Measurements from ENCODE around the gene HS6ST2. TPM values are rescaled to one million over a fixed set of nuclear protein-coding genes. Genes with fewer than 3 reads are reported as not detected.
A peak's percentile ranks its signal among the peaks of the same experiment; 100 is the strongest.
"Not testable (repeated sequence)": the region's sequence is repeated elsewhere in the genome, so short reads cannot be mapped to it uniquely, and the experiment has no call there.

The HS6ST2 gene
- total RNA-seq, 1 donor from 2014 or later, result 43.2 TPM

DNA sequence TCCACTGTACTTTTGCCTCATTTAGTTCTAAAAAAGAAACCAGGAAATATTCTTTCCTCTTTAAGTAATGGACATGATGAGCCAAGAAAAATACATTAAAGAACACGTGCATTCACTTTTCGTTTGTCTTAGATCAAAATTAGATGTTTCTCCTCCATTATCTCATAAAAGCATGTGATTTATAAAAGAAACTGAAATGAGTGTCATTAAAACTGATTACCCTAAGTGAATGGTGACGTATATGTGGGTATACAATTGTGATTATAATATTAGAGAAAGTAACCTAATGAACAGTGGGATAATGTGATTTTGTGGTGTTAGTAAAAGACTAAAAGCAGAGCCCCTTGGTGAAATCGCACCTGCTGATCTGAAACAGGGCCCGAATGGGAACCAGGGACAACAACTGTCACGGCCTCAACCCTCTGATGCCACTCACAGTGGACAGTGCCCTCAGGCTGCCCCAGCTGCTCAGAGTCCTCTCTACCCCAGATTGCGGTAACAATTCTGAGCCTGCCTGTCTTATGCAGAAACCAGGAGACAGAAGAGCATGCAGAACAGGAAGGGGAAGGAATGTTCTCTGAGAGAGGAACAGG is 25.7 kb upstream of the HS6ST2 start:
- H3K4me1 Mint-ChIP-seq, result no peaks in the 10 kb centered on the region
- Histone ChIP-seq H4K20me1 (ENCODE audit: low read depth) (no peaks in the 10 kb centered on the region), H3K4me1 (no peaks in the 10 kb centered on the region), H3K27ac (no peak overlapping the region), H3K9me3 (ENCODE audit: low read depth) (peaks cover 5% of the 10 kb centered on the region), H3F3A (ENCODE audit: low read depth) (no peaks in the 10 kb centered on the region), H2AFZ (replicated peaks) (no peak overlapping the region), H3K4me2 (no peak overlapping the region), H3K27me3 (no peaks in the 10 kb centered on the region), H3K9ac (no peak overlapping the region), H3K4me3 (no peak overlapping the region), H3K79me2 (ENCODE audit: low read depth) (no peaks in the 10 kb centered on the region), H3K36me3 (no peaks in the 10 kb centered on the region)
- no peak for TF ChIP-seq EZH2 (IDR thresholded peaks at IDR 0.05)
- no peak for TF ChIP-seq EZH2phosphoT487 (IDR thresholded peaks at IDR 0.05)
- TF ChIP-seq, protein P1, sequence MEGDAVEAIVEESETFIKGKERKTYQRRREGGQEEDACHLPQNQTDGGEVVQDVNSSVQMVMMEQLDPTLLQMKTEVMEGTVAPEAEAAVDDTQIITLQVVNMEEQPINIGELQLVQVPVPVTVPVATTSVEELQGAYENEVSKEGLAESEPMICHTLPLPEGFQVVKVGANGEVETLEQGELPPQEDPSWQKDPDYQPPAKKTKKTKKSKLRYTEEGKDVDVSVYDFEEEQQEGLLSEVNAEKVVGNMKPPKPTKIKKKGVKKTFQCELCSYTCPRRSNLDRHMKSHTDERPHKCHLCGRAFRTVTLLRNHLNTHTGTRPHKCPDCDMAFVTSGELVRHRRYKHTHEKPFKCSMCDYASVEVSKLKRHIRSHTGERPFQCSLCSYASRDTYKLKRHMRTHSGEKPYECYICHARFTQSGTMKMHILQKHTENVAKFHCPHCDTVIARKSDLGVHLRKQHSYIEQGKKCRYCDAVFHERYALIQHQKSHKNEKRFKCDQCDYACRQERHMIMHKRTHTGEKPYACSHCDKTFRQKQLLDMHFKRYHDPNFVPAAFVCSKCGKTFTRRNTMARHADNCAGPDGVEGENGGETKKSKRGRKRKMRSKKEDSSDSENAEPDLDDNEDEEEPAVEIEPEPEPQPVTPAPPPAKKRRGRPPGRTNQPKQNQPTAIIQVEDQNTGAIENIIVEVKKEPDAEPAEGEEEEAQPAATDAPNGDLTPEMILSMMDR (IDR thresholded peaks at IDR 0.05), result no peak
- peaks cover 2% of the 10 kb centered on the region for H3K27me3 Mint-ChIP-seq (ENCODE audit: insufficient read depth, low read depth)
- H3K27ac Mint-ChIP-seq, result no peak overlapping the region
- H3K9me3 Mint-ChIP-seq, result peaks cover 5% of the 10 kb centered on the region
- H3K4me3 Mint-ChIP-seq, result no peak overlapping the region
- peaks cover 1% of the 10 kb centered on the region for H3K36me3 Mint-ChIP-seq
- DNase-seq (ENCODE audit: low spot score), result no peak

DNA sequence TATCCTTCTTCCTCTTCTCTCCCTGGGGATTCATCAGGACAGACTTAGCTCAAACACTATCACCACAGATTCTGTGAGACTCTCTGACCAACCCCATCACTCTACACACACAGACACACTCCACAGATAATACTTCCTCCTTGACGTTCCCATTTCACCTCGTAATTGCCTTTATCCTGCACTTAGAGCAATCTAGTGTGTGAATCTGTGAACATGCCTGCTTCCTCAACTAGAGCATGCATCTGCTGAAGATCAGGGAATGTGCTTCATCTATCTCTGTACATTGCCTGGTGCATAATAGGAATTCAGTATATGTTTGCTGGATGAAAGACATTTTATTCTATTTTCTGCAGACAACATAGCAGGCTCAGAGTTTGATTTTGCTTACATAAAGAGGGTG is 25.1 kb upstream of the HS6ST2 start:
- Histone ChIP-seq H3K36me3 (no peaks in the 10 kb centered on the region), H3K27me3 (no peaks in the 10 kb centered on the region), H3K4me1 (no peaks in the 10 kb centered on the region), H4K20me1 (ENCODE audit: low read depth) (no peaks in the 10 kb centered on the region), H3K9ac (no peak overlapping the region), H3K9me3 (ENCODE audit: low read depth) (peaks cover 5% of the 10 kb centered on the region), H3K4me2 (no peak overlapping the region), H3F3A (ENCODE audit: low read depth) (no peaks in the 10 kb centered on the region), H3K79me2 (ENCODE audit: low read depth) (no peaks in the 10 kb centered on the region), H2AFZ (replicated peaks) (no peak overlapping the region), H3K4me3 (no peak overlapping the region), H3K27ac (no peak overlapping the region)
- H3K27ac Mint-ChIP-seq, result no peak overlapping the region
- no peak for DNase-seq (ENCODE audit: low spot score)
- H3K4me3 Mint-ChIP-seq, result no peak overlapping the region
- H3K36me3 Mint-ChIP-seq, result peaks cover 1% of the 10 kb centered on the region
- peaks cover 2% of the 10 kb centered on the region for H3K27me3 Mint-ChIP-seq (ENCODE audit: insufficient read depth, low read depth)
- peaks cover 5% of the 10 kb centered on the region for H3K9me3 Mint-ChIP-seq
- no peaks in the 10 kb centered on the region for H3K4me1 Mint-ChIP-seq
- TF ChIP-seq, protein P1 (IDR thresholded peaks at IDR 0.05), result no peak
- TF ChIP-seq EZH2 (IDR thresholded peaks at IDR 0.05) (no peak), EZH2phosphoT487 (IDR thresholded peaks at IDR 0.05) (no peak)

DNA sequence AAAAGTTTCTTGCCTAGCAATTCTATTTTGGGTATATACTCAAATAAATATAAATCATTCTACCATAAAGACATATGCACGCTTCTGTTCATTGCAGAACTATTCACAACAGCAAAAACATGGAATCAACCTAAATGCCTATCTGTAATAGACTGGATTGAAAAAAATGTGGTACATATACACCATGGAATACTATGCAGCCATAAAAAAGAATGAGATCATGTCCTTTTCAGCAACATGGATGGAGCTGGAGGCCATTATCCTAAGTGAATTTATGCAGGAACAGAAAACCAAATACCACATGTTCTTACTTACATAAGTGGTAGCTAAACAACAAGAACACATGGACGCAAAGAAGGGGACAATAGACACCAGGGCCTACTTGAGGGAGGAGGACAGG is 21.6 kb upstream of the HS6ST2 start:
- H3K27me3 ChIP-seq; H3K27ac Mint-ChIP-seq; DNase-seq (ENCODE audit: low spot score); H3K4me1 Mint-ChIP-seq; H3K4me2 ChIP-seq; H3K4me1 ChIP-seq; H3K9me3 ChIP-seq (ENCODE audit: low read depth); H3K79me2 ChIP-seq (ENCODE audit: low read depth); H3K36me3 Mint-ChIP-seq; H3K4me3 Mint-ChIP-seq; H3K9me3 Mint-ChIP-seq; H3K27ac ChIP-seq; H3F3A ChIP-seq (ENCODE audit: low read depth); H2AFZ ChIP-seq (replicated peaks); H4K20me1 ChIP-seq (ENCODE audit: low read depth); H3K9ac ChIP-seq; H3K36me3 ChIP-seq; H3K4me3 ChIP-seq; H3K27me3 Mint-ChIP-seq (ENCODE audit: insufficient read depth, low read depth): not testable (repeated sequence)

DNA sequence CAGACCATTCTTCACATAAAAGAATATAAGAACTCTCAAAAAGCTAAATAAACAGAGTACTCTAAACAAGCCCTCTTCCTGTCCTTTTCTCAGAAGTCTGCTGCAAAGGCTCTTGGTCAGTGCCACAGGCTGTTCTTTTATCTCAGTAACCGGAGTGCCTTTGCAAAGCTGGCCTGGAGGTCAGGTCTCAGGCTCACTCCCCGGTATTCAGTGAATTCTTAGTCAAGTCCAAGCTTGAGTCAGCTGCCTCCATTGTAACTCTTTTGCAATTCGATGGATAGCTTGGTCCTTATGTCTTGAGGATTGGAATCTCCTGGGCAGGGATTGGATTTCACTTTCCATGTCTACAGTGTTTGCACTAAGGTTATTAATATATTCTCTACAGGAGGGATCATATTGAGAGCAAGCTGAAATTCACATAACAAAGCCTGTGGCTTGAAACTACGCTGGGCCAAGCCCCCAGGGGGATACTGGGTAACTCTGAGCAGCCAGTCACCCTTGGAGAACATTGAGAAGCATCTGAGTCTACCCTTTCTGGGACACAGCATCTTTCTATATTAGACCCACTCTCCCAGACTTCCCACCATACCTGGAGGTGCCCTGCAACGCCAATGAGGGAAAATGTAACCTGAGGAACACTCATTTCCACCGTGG is 10.0 kb upstream of the HS6ST2 start:
- H3K27ac Mint-ChIP-seq, result peak overlapping the region; percentile 2
- Histone ChIP-seq H3K4me2 (no peak overlapping the region), H3K9me3 (ENCODE audit: low read depth) (no peaks in the 10 kb centered on the region), H3K36me3 (no peaks in the 10 kb centered on the region), H4K20me1 (ENCODE audit: low read depth) (no peaks in the 10 kb centered on the region), H3K27me3 (no peaks in the 10 kb centered on the region), H3F3A (ENCODE audit: low read depth) (no peaks in the 10 kb centered on the region), H3K4me1 (no peaks in the 10 kb centered on the region), H3K27ac (no peak overlapping the region), H2AFZ (replicated peaks) (no peak overlapping the region), H3K79me2 (ENCODE audit: low read depth) (no peaks in the 10 kb centered on the region), H3K9ac (no peak overlapping the region), H3K4me3 (no peak overlapping the region)
- no peaks in the 10 kb centered on the region for H3K36me3 Mint-ChIP-seq
- peaks cover 28% of the 10 kb centered on the region for H3K4me1 Mint-ChIP-seq
- H3K4me3 Mint-ChIP-seq, result no peak overlapping the region
- H3K9me3 Mint-ChIP-seq, result no peaks in the 10 kb centered on the region
- no peak for DNase-seq (ENCODE audit: low spot score)
- TF ChIP-seq, protein P1 (IDR thresholded peaks at IDR 0.05), result no peak
- TF ChIP-seq EZH2 (IDR thresholded peaks at IDR 0.05) (no peak), EZH2phosphoT487 (IDR thresholded peaks at IDR 0.05) (no peak)
- H3K27me3 Mint-ChIP-seq (ENCODE audit: insufficient read depth, low read depth), result no peaks in the 10 kb centered on the region

All from neural progenitor cell (in vitro differentiated cells).